Stimulated activated CD8-positive, alpha-beta memory T cell treated with anti-CD3 and anti-CD28 coated beads, Interleukin-7, amount 100 ng/mL, for 24 hours (primary cell): Measurements from ENCODE around the gene ING4.

Source experiments
- DNase-seq: peaks from one replicate; pipeline ENCODE4 v3.0.0-alpha.2; 2020; ENCODE audit warnings: low read depth

The ING4 gene

DNA sequence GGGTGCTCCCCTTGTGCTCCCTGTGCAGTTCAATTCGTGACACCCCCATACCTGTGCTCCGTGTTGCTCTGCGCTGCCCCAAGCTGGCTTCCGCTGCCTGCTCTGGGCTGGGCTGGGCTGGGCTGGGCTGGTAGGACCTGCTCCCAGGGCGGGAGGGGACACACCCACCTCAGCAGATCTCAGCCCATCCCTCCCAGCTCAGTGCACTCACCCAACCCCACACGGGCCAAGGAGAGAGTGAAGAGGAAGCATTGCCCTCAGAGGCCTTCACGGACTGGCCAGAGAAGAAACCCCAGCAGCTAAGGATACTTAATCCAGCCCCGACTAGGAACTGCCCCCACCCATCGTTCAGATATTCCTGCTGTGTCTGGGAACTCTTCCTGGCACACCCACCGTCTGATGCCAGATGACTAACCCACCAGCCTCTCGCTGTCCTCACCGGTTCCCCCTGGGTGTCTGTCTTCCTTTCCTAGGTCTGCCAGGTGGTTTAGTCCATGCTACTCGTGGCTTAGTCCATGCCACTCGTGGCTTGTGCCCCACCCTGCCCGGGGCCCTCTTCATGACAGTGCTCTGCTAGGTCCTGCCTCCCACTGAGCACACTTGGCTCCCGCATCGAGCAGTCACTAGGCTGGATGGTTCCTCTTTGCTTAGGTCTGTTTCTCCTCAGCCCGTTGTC is 26.9 kb downstream of the ING4 start, which contains the start of gene LPAR5:
Gene LPAR5, minus strand, starts transcription at position 104 of the 676 bp plus-strand sequence. CDS start 14,711 bp downstream, outside the sequence.
- DNase-seq: no peak

DNA sequence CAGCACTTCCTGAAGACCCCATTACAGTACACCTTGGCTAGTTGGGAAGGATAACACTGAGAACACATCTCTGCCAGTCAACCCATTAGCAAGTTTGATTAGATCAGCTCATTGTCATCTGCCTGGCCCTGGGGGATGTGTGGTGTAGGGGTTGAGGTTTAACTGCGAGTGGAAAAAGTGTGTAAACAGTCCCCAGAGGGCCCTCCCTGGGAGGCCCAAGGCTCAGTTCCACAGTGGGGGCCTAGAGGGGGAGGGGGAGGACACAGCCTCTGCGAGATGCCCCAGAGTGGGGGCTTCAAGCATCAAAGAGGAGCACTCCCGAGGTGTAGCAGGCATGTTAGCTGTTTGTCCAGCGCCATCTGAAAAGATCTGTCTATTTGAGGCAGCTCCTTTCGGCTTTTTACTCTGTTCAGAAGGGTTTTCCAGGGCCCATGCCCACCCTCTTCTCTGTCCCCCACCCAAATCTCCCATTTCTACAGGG is 27.5 kb downstream of the ING4 start:
- DNase-seq: peak; percentile 50

DNA sequence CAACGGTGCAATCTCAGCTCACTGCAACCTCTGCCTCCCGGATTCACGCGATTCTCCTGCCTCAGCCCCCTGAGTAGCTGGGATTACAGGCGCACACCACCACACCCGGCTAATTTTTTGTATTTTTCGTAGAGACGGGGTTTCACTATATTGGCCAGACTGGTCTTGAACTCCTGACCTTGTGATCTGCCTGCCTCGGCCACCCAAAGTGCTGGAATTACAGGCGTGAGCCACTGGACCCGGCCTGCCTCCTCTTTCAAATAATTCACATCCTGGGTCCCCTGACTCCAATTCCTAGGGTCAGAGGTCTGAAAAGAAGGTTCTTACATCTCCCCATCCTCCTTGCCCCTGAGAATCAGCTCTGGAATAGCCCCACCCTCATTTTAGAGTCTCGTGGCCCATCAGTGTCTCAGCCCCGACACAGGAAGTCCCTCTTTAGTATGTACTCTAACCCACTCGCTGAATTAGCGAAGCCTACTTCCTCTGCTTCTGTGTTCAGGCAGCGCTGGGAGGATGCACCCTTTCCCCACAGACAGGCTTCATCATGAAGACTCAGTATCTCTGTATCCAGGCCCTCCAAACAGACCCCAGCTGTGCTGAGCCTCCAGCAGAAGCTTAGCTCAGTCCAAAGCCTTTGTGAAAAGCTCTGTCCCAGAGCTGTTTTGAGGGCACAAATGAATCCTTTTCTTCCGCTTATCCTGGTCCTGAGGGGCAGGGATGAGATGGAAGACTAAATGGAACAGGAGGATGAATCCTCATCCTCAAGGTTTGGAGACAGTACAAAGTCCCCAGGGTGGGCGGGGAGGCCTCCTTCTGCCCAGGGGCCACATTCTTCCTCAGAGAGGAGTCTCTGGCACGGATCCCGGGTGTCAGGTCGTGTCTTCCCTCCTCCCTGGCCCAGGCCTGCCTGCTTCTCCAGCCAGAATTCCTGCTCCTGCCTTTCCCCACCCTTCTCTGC is 30.6 kb downstream of the ING4 start:
- no peak for DNase-seq

DNA sequence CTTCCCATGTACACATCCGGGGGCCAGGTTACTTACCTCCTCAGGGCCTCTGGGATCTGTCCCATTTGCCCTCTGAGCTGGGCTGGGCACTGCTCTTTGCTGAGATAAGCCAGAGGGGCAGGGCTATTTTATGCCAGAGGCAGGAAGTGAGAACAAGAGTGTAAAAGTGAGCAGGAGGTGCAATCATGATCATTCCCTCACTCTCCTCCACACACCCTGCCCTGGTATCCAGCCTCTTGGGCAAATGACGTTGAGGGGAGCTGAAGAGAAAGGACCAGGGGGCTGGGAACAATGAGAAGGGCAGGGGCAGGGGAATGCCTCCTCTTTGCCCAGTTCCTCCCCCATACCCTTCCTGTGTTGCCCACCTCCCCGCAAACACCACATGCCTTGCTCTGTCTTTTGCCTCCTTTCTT is 31.4 kb downstream of the ING4 start:
- no peak for DNase-seq

DNA sequence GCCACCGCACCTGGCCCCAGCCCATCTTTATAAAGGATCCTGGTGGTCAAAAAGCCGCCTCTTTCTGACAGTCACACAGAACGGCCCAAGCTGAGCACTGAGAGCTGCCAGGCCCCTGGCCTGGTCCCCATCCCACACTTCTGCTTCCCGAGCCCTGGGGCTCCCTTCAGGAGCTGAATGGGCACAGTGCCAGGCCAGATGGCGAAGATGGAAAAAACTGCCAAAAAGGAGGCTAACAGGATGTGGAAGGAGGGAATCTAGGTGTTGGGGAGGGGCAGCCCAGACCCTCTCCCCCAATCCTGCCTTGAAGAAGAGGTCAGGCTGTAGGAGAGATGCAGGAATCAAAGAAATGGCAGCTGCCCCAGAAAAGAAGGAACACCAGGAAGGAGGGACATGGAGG is 32.2 kb downstream of the ING4 start:
- no peak for DNase-seq

DNA sequence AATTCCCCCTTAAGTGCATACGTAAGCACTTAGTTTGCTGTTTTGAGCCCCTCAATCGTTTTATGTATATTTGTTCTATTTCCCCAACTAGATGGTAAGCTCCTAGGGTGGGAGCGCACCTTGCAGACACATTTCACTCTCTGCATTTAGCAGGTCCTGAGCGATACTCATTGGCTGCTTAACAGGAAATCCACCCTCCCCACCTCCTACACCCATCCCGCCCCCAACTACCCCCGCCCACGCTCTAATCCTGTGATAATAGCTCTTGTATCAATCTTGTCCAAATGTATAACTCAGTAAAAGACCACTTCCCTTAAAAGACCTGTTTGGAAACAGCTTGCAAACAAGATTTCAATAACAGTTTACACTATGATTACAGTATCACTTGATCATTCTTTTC is 35.3 kb downstream of the ING4 start:
- no peak for DNase-seq

DNA sequence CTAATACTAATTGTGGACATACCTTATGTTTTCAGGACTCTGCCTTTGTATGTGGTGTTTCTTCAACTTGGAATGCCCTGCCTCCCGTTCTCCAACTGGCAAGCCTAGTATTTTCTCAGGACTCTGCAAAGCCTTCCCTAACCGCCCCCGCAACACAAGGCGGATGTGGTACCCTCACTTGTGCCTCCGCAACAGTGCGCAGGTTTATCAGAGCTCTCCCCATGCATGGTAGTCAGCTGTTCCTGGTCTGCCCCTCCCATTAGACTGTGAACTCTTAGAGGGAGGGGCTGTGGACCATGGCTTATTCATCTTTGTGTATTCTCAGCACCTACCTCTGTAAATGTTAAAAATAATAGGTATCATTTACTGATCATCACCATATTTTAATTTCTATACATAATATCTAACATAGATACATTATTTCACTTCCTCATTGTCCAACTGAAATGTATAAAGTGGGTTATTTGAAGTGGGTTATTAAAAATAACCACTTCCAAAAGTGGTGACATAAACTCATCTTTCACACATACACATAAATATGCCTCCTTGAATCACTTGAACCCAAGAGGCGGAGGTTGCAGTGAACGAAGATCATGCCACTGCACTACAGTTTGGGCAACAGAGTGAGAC is 36.1 kb downstream of the ING4 start:
- DNase-seq: no peak

DNA sequence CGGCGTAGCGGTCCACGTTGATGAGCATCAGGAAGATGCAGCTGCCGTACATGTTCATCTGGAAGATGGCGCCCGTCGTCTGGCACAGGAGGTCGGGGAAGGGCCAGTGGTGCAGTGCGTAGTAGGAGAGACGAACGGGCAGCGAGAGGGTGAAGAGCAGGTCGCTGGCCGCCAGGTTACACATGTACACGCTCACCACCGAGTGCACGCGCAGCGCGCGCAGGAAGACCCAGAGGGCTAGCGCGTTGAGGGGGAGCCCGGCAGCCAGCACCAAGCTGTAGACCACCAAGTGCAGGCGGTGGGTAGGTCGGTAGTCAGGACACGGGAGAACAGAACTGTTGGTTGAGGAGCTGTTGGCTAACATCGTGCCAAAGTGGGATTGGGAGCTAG is 42.0 kb downstream of the ING4 start:
- no peak for DNase-seq

DNA sequence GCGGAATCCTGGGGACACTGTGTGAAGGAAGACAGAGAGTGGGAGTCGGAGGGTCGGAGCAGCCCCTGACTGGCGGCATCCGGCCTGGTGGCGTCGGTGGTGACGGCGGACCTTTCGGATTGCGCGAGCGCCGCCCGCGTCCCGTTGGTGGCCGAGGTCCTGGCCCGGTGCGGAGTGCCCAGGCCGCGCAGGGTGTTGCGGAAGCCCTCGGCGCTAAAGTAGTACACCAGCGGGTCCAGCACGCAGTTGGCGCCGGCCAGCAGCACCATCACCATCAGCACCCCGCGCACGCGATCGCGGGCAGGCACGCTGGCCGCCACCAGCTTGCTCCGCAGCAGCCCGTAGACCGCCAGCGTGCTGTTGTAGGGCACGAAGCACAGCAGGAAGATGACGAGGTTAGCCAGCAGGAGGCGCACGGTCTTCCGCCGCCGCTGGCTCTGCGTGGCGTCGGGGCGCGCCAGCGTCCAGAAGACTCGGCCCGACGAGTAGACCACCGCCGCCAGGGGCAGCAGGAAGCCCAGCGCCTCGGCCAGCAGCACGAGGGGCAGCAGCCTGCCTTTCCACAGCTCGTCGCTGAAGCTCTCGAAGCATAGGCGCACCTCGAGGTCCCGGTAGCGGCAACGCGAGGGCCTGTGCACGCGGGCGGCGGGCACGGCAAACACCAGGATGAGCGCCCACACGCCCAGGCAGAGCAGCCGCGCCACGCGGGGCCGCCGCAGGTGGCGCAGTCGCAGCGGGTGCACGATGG is 42.6 kb downstream of the ING4 start:
- no peak for DNase-seq

DNA sequence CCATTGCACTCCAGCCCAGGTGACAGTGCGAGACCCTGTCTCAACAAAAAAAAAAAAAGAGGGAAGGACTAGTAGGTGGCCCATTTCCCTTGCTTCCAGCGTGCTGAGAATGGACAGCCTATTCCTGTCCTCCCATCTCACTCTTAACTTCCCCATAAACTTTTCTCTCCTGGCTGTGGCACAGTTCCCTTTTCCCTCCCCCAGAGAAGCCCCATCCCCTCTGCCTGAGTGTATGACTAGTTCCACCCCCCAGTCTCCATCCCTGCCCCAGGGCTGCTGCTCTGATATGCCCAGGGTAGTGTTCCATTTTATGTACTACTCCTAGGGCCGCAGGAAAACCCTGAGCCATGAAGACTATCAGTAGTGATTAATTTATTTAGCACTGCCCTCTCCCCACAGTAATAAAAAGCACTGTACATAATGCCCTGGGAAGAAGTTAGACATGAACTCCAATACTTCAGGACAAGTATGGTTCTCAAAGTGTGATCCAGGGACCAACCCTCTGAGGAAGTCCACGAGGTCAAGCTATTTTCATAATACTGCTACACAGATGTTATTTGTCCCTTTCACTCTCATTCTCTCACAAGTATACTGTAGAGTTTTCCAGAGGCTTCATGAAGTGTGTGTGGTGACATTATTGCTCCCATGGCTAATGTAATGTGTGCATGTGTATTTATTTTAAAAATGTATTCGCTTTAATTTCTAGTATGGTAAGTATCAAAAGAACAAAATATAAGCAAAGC is 44.3 kb downstream of the ING4 start:
- DNase-seq: no peak

DNA sequence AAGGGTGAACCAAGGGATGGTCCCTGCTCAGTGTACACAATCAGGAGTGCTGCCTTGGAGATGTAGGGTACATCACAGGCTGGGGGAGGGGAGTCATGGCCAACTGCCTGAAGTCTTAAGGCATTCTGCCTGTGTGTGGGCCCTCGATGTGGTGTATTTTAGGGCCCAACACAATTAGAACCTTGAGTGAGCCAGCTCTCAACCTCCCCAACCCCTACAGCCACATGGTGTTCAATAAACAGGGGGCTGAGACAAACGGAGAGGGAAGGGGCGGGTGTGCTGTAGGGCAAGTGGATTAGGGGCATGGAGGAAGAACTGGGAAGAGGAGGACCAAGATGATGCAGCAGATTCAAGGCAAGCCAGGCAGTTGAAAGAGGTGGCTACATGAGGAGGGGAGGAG is 47.1 kb downstream of the ING4 start:
- DNase-seq: no peak

DNA sequence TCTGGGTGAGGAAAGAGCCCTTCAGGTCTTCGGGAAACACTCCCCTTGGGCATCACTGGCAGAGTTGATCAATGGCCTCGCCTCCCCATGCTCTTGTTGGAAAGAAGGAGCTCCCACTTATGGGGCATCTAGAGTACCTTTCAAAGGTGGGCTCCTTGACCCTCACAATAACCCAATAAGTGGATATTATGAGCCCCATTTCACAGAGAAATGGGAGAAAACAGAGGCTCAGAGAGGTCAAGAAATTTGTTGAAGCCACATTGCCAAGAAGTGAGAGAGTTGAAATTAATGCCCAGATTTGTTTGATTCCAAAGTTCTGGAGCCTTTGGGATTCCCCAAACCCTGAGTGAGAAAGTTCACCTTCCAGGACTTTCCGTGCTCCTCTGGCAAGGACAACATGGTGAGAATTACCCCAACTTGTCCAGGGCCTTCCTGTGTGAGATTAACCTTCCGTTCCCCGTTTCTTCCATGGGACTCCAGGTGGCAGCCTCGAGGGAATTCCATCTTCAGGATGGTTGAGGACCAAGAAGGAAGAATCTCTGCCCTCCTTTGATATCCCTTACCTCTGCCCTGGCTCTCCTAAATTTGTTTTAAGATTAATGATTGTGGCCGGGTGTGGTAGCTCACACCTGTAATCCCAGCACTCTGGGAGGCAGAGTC is 48.3 kb downstream of the ING4 start:
- DNase-seq: no peak

DNA sequence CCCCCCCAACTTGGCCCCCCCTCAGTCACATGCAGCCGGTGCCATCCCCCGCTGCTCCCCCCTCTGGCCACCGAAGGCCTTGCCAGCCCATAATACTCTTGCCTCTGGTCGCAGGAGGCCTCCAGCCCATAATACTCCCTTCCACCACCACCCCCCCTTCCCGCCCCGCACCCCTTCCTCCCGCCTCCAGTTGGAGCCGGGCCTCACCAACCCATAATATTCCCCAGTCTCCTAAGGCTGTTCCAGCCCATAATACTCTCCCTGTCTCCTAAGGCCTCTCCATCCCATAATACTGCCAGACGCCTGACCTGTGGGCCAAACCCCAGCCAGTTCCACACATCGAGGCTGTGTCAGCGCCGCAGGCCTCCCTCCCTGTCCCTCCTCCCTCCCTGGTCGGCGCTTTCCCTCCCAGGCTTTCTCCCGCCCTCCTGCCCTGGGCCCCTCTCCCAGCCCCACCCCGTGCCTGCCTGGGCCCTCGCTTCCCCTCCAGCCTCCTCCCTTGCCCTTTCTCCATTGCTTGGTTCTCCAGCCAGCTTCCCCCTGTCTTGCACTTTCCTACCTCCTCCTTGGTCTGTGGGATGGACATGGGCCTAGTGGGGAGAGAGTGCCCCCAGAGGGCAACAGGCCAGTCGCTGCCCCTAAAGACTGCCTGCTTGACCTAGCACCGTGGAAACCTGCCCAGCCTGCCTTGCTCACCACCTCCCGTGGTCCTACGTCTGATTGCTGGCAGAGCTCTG is 49.0 kb downstream of the ING4 start:
- no peak for DNase-seq

DNA sequence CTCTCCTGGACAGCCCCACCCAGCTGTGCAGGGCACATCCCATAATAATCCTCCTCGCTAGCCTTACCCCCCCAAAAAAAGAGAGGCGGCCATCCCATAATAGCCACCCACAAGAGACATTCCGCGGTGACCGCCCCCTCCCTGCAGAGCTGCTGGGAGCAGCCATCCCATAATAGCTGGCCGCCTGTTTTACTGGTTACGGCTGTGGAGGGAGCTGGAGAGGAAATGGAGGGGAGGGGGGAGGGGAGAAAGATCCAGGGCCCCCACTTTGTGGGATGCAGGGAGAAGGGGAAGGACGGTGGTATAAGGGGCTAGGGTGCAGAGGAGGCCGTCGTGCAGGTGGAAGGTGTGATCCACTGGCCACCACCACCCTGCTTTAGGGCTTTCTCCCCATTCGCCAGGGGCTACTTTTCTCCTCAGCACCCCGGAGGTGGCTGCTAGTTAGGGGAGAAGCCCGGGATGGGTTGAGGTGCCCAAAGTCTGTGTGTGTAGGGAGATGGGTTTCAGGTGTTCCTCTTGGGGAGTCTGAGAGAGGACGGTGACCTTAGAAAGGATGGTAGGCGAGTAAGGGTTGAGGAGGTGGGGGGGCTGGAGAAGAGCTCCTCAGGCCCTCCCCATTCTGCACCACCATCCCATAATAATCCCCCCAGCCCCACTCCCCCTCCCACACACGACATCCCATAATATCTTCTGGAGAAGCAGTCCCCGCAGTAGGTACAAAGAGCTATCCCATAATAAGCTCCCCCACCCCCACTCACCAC is 49.7 kb downstream of the ING4 start:
- no peak for DNase-seq

DNA sequence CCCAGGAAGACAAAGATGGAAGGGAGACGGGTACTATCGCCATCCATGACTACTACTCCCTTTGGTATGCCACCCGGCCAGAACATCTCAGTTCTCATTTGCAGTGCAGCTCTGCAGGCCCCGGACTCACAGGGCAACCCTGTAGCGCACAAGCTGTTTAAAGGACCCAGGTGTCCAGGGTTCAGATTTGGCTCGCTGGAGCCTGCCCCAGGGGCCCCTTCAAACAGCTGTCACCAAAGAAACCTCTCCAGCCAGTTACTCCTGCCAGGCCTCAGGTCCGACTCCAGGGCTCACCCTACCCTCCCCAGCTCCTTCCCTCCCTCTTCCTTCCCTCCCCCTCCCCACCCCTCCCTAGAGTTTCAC is 50.3 kb downstream of the ING4 start:
- no peak for DNase-seq

DNA sequence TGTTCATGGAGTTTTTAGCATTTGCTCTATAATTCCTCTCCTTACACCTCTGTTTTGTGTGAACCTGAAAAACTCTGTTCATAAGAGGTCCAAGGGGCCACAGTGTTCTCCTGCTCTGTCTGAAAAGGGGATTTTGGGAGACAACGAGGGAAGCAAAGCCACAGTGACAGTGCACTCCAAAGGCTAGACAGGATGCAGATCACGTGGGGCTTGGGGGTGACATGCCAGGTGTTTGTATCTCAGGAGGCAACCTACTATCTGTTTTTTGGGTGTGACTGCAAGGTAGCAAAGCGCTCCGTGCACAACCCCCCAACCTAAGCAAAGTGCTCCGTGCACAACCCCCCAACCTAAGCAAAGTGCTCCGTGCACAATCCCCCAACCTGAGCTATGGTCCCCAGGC is 50.7 kb downstream of the ING4 start:
- no peak for DNase-seq

DNA sequence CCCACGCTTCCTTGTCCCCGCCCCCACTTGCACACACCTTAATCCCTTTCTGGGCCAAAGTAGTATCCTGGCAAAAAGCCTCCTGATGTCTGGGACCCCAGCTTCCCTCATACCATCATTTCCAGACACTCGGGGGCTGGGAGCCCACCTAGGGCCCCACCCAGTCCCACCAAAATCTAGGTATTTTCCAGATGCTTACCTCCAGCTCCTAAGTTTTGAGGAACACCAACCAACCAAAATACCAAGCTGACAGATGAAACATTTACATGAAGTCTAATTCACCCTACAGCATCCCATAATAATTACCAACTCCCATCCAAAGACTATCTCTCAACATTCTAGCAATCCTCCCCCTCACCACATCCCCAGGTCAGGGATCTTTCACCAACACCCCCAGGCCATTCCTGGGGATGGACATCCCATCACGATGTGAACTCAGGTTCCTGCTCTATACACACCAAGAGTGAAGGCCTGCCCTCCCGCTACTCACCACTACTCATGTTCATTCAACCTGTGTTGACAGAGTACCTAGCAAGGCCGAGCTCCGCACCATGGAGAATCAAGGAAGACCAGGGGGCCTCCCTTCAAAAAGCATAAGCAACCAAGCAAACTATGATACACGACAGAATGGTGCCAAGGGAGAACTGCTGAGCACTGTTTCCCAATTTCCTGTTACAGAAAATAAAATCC is 54.2 kb downstream of the ING4 start:
- DNase-seq: no peak

DNA sequence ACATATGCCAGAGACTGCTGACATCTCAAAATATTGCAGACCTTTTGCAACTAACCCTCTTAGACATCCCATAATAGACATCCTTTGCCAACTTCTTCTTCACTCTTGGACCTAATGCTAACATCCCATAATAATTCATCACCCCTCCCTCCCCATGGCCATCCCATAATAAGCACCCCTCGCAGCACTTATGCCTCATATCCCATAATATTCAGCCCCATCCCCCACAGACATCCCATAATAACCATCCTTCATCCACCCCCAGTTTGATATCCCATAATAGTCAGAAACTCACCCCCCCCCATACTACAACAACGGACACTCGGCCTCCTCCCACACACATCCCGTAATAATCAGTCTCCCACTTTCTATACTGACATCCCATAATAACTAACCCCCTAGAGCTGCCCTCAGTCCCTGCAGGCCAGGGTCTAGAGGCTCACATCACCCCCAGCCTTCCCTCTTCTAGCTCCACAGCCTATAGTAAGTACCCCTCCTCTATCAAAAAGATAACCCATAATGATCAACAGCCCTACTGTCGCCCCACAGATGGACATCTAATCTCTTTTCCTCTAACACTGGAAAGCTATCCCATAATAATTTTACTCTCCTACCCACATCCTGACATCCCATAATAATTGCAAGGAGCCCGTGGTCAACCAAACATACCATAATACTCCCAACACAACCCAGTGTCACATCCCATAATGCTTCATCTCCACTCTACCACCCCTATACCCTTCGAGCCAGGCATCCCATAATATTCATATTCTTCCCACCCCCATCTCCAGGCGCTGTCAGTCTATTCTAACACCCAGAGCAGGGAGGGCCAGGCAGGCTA is 54.9 kb downstream of the ING4 start:
- DNase-seq: no peak
